ENCODE measurements around the gene RBM17.
"Not testable (repeated sequence)": the region's sequence is repeated elsewhere in the genome, so short reads cannot be mapped to it uniquely, and the experiment has no call there.

The RBM17 gene

GRCh38 chr10:6088721-6089333, at the start of gene RBM17:
TSS of gene RBM17 (plus strand) at chr10:6089034. CDS start at chr10:6097066, 8,032 bp downstream.
- peak; percentile 98 for DNase-seq

DNA sequence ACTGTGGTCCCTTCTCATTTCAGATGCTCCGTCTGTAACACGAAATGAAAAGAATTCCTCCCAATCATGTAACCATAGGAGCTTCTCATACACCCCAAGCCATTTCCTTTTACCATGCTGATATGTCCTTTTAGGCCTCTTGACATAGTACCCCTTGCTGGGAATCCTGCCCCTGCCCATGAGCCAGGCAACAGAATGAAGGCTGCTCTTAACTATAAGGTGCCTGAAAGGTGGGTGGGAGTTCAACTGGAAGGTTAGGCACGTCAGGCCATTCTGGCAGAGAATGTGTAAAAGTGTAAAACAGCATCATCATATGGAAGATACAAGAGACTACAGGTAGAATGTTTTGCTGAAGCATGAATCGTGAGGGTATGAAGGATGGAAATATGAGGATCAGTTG, 49.1 kb upstream of the RBM17 start:
- no peak for DNase-seq

- no peak for DNase-seq
These were observed 48.6 kb upstream of the RBM17 start for GRCh38 chr10:6040205-6040604.

- not testable (repeated sequence) for DNase-seq
These were observed 45.5 kb upstream of the RBM17 start for GRCh38 chr10:6043377-6043776.

- DNase-seq = no peak
These were observed 44.8 kb upstream of the RBM17 start for GRCh38 chr10:6044060-6044459.

DNA sequence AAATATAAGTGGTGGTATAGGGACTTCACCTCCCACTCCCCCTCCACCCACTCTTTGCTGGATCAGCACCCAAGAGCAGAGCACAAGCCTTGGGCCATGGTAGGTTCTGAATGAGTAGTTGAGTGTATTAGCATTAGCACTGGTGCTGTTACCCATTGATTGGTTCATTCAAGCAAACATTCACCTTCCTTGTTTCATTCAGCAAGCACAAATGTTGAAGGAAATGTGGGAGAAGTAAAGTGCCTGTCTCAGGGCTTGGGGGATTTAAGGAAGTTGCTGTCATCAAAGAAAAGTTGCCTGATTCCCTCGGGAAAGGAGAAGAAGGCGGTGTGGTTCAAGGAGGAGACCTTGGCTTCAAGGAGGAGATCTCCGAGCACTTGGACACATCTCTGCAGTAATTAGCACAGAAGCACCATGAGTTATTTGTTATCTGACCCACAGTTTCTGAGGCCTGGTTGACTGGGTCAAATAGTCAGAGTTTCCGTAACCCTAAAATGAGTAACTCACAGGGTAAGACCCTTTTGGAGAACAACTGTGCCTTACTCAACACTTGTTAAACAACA, 44.0 kb upstream of the RBM17 start:
- DNase-seq = no peak

DNA sequence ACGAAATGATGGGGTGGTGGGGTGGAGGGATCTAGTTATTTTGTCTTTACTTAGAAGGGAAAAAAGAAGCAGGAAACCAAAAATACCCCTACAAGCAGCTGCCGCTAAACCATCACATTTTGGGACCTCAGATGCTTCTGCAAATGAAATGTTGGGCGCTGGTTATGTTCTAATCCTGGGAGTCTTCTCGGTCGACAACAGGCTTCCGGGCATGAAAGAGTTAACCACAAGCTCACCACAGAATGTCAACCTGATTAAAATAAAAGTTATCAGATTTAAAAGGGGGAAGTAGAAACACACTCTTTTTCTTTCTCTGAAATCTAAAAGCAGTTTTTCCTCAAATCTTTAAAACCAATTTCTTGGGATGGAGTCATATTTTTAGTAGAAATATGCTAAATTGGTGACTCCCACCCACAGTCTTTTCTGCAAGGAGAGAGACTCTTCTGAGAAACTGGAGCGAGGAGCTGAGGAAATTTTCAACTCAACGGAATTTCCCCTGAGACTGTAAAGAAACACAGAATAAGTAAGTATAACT, 43.5 kb upstream of the RBM17 start:
- DNase-seq = no peak

DNA sequence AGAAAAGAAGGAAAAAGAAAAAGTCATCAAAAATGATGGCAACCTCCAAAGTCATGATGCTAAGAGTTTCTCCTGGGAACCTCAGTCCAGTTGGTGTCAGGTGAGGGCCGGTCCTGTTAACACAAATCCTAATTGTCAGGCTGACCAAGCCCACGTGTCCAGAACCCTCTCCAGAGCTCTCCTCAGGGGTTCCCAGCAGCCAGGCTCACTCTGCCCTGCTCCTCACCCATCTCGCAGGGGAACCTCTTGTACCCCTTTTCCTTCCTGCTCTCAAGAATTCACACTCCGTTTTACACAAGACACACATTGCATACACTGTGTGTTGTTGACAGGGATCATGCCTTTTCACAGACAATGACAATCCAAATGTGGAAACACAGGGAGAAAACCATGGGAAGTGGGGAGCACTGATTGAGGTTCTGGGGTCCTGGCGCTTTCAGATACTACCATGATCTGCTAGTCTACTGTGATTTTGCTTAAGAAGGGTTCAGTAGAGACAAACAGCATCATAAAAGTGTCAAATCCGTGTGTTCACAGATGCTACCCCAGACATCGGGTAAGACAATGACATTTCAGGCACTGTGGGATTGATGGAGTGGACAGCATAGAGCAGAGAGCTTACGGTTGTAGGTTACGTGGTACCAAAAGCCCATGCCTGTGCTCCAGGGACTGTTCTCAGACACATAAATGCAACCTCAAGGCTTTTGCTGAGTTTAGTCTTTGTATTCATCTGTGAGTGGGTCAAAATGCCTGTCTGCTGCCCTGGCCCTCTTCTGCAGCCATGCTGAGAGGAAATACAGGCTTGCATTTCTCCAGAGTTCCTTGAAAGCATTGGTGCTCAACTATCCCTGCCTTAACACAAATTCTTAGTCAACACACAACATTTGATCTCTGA, 42.7 kb upstream of the RBM17 start:
- DNase-seq = no peak

- DNase-seq = no peak
These were observed 41.8 kb upstream of the RBM17 start for GRCh38 chr10:6046773-6047611.

DNA sequence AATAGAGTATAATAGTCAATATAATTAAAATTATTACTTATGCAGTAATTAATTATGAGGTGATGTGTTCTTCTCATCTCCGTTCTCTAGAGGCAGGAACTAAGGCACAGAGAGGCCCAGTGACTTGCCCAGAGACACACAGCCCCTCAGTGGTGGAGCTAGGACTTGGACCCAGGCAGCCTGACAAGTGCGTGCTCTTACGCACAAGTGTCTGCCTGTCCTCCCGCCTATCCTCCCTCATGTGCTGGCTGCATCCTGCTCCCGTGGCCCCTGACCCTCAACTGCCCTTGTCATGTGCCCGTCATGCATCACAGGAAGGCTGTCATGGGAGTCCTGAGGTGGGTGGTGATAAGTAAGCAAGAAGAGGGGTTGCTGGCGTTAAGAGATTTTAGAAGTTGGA, 41.0 kb upstream of the RBM17 start:
- DNase-seq = no peak

DNA sequence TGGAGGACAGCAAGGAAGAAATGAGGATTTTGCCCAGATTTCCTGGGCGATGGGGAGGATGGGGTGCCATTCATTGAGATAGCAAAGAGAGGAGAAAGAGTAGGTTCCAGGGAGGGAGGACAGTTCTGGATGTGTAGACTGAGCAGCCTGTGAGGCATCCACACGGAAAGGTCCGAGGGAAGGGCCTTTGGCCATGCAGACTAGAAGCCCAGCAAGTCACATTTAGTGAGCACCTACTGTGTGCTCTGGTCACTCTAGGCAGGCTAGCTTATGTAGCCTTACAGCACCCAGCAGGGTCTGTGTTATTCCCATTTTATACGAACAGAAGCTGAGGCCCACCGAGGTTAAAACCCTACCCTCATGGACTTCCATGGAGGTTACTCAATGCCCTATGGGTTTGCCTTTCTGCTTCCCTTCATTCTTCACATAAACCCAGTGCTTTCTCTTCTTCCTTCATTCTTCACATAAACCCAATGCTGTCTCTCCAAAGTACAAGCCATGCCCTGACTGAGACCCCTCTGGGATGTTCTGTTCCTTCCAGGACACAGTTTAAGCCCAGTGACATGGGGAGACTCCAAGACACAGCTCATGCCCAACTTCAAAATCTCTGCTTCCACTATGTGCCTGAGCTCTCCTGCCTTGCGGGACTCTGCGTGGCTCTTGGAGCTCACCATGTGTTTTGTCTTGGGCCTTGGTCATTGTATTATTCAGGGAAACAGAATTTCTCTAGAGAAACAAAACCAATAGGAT, 40.4 kb upstream of the RBM17 start:
- no peak for DNase-seq

GRCh38 chr10:6049031-6049400, 39.8 kb upstream of the RBM17 start:
- no peak for DNase-seq

GRCh38 chr10:6050801-6051445, 37.9 kb upstream of the RBM17 start:
- peak; percentile 95 for DNase-seq

DNA sequence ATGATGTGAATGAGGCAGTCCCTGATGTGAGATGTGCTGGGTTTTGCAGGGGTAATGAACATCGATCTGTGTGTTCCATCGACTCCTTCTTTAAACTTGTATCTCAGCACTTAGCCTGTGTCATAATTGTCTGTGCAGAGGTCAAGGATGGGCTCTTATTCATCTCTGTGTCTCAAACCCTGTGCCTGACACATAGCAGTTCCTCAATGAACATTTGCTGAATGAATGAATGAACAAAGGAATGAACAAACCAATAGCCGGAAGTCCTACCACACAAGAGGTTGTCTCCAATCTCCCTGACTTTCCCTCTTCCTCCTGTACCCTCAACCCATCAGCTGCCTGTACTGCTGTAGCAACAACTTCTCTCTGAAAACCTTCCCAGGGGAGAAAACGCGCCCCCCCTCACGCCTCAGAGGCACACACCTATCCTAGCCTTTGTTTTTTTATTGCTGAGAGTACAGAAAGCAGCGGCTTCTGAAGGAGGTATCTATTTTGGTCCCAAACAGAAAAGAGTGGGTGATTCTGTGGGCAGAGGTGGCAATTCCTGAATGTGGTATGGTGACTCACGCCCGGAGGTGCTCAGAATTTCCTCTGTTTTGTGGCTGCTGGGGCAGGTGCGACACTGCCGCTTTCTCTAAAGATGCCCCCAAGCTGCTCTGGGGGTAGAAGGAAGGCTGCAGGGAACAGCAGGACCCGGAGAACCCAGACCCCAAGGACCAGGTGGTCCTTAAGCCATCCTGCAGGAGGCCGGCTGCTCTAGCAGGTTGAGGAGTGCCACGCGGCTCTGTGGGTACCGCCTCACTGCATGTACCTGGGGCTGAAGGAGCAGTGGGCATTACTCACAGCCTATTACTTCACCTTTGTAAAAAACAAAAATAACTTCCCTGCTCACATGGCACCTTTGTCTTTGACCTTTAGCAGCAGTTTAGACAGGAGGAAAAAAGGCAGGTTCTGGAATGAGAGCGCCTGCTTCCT, 36.3 kb upstream of the RBM17 start:
- DNase-seq = peak; percentile 82

GRCh38 chr10:6053303-6053702, 35.5 kb upstream of the RBM17 start:
- no peak for DNase-seq

- DNase-seq = no peak
These were observed 34.8 kb upstream of the RBM17 start for GRCh38 chr10:6053816-6054631.

DNA sequence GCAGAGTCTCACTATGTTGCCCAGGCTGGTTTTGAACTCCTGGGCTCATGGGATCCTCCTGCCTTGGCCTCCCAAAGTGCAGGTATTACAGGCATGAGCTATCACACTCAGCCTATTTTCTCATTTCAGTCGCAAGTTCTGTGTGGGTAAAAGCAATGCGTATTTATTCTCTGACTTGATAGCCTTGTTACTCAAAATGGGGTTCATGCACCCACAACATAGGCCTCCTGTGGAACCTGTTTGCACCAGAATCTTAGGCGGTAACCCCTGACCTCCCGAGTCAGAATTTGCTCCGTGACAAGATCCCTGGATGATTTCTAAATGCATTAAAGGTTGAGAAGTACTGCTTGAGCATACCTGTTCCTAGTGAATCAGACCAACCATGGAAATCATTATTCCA, 34.0 kb upstream of the RBM17 start:
- DNase-seq = no peak

DNA sequence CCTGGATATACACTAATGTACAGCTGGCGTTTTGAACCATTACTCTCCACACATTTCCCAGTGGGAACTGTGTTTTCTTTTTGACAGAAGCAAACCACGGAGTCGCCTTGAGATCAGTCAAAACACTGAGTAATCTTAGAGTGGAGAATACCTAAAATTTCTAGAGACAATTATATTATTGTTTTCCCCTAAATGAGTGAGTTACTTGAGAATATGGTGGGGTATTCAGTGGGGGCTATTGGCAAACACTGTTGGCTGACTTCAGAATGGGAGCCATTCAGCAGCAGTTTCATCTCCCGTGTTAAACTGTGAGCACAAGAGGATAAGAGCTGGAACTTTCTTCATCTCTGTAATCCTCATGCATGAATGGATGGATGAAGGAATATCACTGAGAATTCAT, 32.9 kb upstream of the RBM17 start:
- no peak for DNase-seq

DNA sequence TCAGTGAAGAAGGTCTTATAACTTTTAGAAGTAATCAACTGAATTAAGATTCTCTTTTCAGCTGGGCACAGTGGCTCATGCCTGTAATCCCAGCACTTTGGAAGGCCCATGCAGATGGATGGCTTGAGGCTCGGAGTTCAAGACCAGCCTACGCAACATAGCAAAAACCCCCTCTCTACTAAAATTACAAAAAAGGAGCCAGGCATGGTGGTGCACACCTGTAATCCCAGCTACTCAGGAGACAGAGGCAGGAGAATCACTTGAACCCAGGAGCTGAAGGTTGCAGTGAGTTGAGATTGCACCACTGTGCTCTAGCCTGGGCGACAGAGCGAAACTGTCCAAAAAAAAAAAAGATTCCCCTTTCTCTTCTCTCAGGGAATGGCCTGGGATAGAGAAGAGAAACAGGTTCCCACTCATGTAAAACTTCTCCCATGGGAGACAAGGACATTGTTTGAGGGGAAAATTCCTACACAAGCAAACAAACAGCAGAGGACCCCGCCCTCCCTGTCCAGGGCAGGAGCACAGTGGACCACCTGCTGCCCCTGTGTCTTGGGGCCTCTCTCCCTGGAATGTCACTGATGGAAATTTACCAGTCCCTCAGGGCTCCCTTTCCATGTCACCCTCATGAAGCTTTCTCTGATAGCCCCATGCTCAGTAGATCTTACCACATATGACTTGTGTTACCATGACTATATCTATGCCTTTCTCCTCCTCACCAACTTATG, 32.3 kb upstream of the RBM17 start:
- no peak for DNase-seq
